Measurements from ENCODE around the gene SNX9. TPM values are rescaled to one million over a fixed set of nuclear protein-coding genes. Genes with fewer than 3 reads are reported as not detected.

Gene SNX9
- total RNA-seq, 1 experiment from 2014 or later = 33.1 TPM

DNA sequence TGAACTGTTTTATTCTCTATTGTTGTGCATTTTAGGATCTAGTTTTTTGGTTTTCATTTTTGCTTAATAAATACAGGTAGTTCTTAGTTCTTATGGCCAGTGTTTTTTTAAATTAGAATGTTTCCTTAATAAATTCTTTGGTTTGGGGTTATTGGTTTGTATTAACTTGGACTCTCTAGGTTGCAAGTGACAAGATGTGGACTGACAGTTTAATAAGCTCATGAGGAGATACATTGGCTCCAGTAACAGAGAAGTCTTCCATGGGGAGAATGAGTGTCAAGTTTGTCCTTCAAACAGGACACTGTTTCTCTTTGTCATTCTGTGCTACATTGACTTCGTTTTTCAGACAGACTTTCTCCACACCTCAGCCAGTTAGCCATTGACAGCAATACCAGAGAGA is 39.7 kb downstream of the SNX9 start:
- Mint-ChIP-seq H3K4me1 (ENCODE audit: insufficient read depth, unreplicated experiment) (peaks cover 32% of the 10 kb centered on the region), H3K27me3 (ENCODE audit: insufficient read depth, unreplicated experiment) (no peaks in the 10 kb centered on the region), H3K27ac (ENCODE audit: low read depth, unreplicated experiment) (no peak overlapping the region), H3K36me3 (ENCODE audit: insufficient read depth, unreplicated experiment) (no peaks in the 10 kb centered on the region), H3K4me3 (ENCODE audit: unreplicated experiment) (no peak overlapping the region), H3K9me3 (ENCODE audit: unreplicated experiment) (no peaks in the 10 kb centered on the region)
- BruUV-seq (replicated peaks) = no TSS peak
- ChIA-PET CTCF (interaction anchor here (0.6 to 3.0 kb wide), 4 partner anchors 10 to 1630 kb away, joined by 3 to 13 read pairs (median 4); no protein-coding TSS in a partner anchor), POLR2A (interaction anchor here (0.9 to 1.2 kb wide), 2 partner anchors 99 to 539 kb away, joined by 3 read pairs; partner anchors contain the start of gene TMEM242)
- no peak for DNase-seq (ENCODE audit: unreplicated experiment)
- TF ChIP-seq, protein P1, sequence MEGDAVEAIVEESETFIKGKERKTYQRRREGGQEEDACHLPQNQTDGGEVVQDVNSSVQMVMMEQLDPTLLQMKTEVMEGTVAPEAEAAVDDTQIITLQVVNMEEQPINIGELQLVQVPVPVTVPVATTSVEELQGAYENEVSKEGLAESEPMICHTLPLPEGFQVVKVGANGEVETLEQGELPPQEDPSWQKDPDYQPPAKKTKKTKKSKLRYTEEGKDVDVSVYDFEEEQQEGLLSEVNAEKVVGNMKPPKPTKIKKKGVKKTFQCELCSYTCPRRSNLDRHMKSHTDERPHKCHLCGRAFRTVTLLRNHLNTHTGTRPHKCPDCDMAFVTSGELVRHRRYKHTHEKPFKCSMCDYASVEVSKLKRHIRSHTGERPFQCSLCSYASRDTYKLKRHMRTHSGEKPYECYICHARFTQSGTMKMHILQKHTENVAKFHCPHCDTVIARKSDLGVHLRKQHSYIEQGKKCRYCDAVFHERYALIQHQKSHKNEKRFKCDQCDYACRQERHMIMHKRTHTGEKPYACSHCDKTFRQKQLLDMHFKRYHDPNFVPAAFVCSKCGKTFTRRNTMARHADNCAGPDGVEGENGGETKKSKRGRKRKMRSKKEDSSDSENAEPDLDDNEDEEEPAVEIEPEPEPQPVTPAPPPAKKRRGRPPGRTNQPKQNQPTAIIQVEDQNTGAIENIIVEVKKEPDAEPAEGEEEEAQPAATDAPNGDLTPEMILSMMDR (IDR thresholded peaks at IDR 0.05; ENCODE audit: unreplicated experiment) = no peak
- intact Hi-C loops (cut with micrococcal nuclease) = no loop called here

DNA sequence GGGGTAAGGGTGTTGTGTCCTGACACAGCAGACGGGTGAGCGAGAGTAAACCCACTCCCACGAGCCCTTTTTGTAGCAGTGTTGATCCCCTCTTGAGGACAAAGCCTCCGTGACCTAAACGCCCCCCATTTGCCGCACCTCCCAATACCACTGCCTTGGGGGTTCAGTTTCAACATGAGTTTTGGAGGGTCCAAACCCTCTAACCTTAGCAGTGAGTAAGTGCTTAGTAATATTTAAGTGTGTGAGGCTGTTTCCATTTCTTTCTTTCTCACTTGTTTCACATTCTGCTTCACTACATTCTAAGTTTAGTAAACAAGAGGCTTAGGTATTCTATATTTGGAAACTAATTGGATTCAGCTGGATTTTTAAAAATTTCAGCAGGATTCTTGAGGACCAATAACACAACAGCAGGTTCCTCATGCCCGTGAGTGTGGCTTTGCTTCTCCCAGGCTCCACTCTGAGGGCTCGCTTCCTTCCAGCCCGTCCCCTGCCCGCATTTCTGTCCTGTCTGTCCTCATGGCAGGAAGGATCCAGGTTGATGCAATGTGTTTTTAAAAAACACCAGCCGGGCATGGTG is 41.2 kb downstream of the SNX9 start:
- DNase-seq (ENCODE audit: unreplicated experiment) = no peak
- no TSS peak for BruUV-seq (replicated peaks)
- POLR2A ChIA-PET = no interaction called here
- H3K27ac Mint-ChIP-seq (ENCODE audit: low read depth, unreplicated experiment) = no peak overlapping the region
- H3K27me3 Mint-ChIP-seq (ENCODE audit: insufficient read depth, unreplicated experiment) = no peaks in the 10 kb centered on the region
- H3K4me3 Mint-ChIP-seq (ENCODE audit: unreplicated experiment) = no peak overlapping the region
- CTCF ChIA-PET = interaction anchor here (0.5 to 3.0 kb wide), 2 partner anchors 9 to 266 kb away, joined by 3 to 13 read pairs; no protein-coding TSS in a partner anchor
- no peaks in the 10 kb centered on the region for H3K36me3 Mint-ChIP-seq (ENCODE audit: insufficient read depth, unreplicated experiment)
- intact Hi-C loops (cut with micrococcal nuclease) = no loop called here
- peaks cover 32% of the 10 kb centered on the region for H3K4me1 Mint-ChIP-seq (ENCODE audit: insufficient read depth, unreplicated experiment)
- H3K9me3 Mint-ChIP-seq (ENCODE audit: unreplicated experiment) = no peaks in the 10 kb centered on the region
- TF ChIP-seq, protein P1 (IDR thresholded peaks at IDR 0.05; ENCODE audit: unreplicated experiment) = no peak

DNA sequence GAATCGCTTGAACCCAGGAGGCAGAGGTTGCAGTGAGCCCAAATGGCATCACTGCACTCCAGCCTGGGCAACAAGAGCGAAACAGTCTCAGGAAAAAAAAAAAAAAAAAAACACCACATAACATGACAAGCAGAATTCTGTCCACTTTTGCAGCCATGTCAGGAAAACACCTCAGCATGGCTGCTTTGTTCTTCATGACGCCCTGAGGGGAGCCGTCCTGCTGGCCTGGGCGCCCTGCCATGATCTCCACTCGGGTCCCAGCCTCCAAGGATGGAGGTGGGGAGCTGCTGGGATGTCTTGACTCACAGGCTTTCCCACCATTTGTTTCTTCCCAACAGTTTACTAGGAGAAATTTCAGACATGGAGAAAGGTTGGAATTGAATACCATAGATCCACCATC is 42.2 kb downstream of the SNX9 start:
- no peaks in the 10 kb centered on the region for H3K9me3 Mint-ChIP-seq (ENCODE audit: unreplicated experiment)
- H3K27ac Mint-ChIP-seq (ENCODE audit: low read depth, unreplicated experiment) = no peak overlapping the region

DNA sequence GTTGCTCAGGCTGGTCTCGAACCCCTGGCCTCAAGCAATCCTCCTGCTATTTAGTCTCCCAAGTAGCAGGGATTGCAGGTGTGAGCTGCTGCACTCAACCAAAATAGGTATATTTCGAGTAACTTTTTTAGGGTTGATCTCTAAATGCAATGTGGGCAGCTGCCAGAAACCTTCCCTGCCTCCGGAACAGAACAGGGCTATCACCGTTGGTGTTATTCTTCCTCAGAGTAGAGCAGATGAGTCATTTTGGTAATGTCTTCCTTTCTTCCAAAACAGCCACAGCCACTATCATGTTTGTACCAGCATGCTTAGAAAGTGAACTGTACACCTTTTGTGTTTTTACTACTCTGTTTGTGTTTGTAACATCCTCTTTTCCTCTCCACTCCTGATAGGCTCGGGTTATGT is 44.1 kb downstream of the SNX9 start:
- DNase-seq (ENCODE audit: unreplicated experiment) = peak; percentile 59
- intact Hi-C loops (cut with micrococcal nuclease) = no loop called here
- TF ChIP-seq, protein P1 (IDR thresholded peaks at IDR 0.05; ENCODE audit: unreplicated experiment) = no peak
- Mint-ChIP-seq H3K4me1 (ENCODE audit: insufficient read depth, unreplicated experiment) (peaks cover 27% of the 10 kb centered on the region), H3K9me3 (ENCODE audit: unreplicated experiment) (no peaks in the 10 kb centered on the region), H3K27ac (ENCODE audit: low read depth, unreplicated experiment) (no peak overlapping the region), H3K4me3 (ENCODE audit: unreplicated experiment) (no peak overlapping the region), H3K27me3 (ENCODE audit: insufficient read depth, unreplicated experiment) (no peaks in the 10 kb centered on the region), H3K36me3 (ENCODE audit: insufficient read depth, unreplicated experiment) (no peaks in the 10 kb centered on the region)
- POLR2A ChIA-PET = interaction anchor here (0.9 to 1.6 kb wide), 2 partner anchors 23 to 33 kb away, joined by 3 to 6 read pairs; no protein-coding TSS in a partner anchor
- BruUV-seq (replicated peaks) = no TSS peak
- CTCF ChIA-PET = interaction anchor here (1.0 to 1.4 kb wide), 2 partner anchors 110 to 200 kb away, joined by 4 to 6 read pairs; no protein-coding TSS in a partner anchor

More for the DNA sequence above, 42.2 kb downstream of the SNX9 start:
- ChIA-PET CTCF (interaction anchor here (0.6 to 3.0 kb wide), 2 partner anchors 8 to 342 kb away, joined by 4 to 13 read pairs; no protein-coding TSS in a partner anchor), POLR2A (no interaction called here)
- peak; percentile 35 for DNase-seq (ENCODE audit: unreplicated experiment)
- Mint-ChIP-seq H3K4me1 (ENCODE audit: insufficient read depth, unreplicated experiment) (peaks cover 32% of the 10 kb centered on the region), H3K27me3 (ENCODE audit: insufficient read depth, unreplicated experiment) (no peaks in the 10 kb centered on the region), H3K36me3 (ENCODE audit: insufficient read depth, unreplicated experiment) (no peaks in the 10 kb centered on the region), H3K4me3 (ENCODE audit: unreplicated experiment) (no peak overlapping the region)
- intact Hi-C loops (cut with micrococcal nuclease) = no loop called here
- BruUV-seq (replicated peaks) = no TSS peak
- TF ChIP-seq, protein P1 (IDR thresholded peaks at IDR 0.05; ENCODE audit: unreplicated experiment) = no peak

All from MCF 10A (cell line).